Tibial nerve (tissue), 4 donors: ENCODE measurements around the gene GPR33. TPM values are rescaled to one million over a fixed set of nuclear protein-coding genes. Genes with fewer than 3 reads are reported as not detected.
"Not testable (repeated sequence)": the region's sequence is repeated elsewhere in the genome, so short reads cannot be mapped to it uniquely, and the experiment has no call there.

Source experiments
- DNase-seq, 2 donors: peaks; one replicate each; pipeline ENCODE4 v3.0.0-alpha.2; 2019; ENCODE audit warnings: low spot score in 2 of 2
- H3K27ac ChIP-seq, 4 donors: fragments of 200-600 bp; sonication (generic) in 3 of 4; one replicate each; pipeline ENCODE4 v1.5.1; 2017 to 2019; ENCODE audit warnings: mild to moderate bottlenecking in 1 of 4
- H3K27me3 ChIP-seq, 2 donors: fragments of 200-600 bp; sonication (generic) in 1 of 2; one replicate each; pipeline versions ENCODE4 v1.5.1 to v1.6.0; 2017 to 2019
- H3K36me3 ChIP-seq, 3 donors: fragments of 200-600 bp; sonication (generic); one replicate each; pipeline ENCODE4 v1.5.1; 2018 to 2019
- H3K4me1 ChIP-seq, 4 donors: fragments of 200-600 bp; sonication (generic) in 3 of 4; one replicate each; pipeline ENCODE4 v1.5.1; 2017 to 2019
- H3K4me3 ChIP-seq, 4 donors: fragments of 200-600 bp; sonication (generic) in 3 of 4; one replicate each; pipeline ENCODE4 v1.5.1; 2017 to 2019; ENCODE audit warnings: mild to moderate bottlenecking in 1 of 4, moderate library complexity in 1 of 4
- H3K9me3 ChIP-seq, 4 donors: fragments of 200-600 bp; sonication (generic) in 3 of 4; one replicate each; pipeline ENCODE4 v1.5.1; 2017 to 2019
- EP300 ChIP-seq, 2 donors: sonication (generic); formaldehyde crosslinking; IDR thresholded peaks; one replicate each; pipeline ENCODE4 v1.6.1; 2017; ENCODE audit warnings: antibody characterized with exemption in 2 of 2, mild to moderate bottlenecking in 1 of 2
- POLR2A ChIP-seq, 2 donors: fragments of 450-650 bp; IDR thresholded peaks; one replicate each; pipeline ENCODE4 v1.6.1; 2017; ENCODE audit warnings: antibody characterized with exemption in 2 of 2, mild to moderate bottlenecking in 2 of 2, moderate library complexity in 2 of 2
- WGBS, 2 donors: methylation state at CpG; one replicate each; pipeline ENCODE4 v1.1.5; 2018; 5-methylcytosine and 5-hydroxymethylcytosine counted together
- total RNA-seq, 4 donors: library from RNA; depleted of rRNA; stranded (reverse); fragments of >200 nt; gene quantifications; one replicate each; pipeline ENCODE4 v1.1.0, GENCODE V29; 2016
- TF ChIP-seq, protein P1 (sequence below), 5 experiments: fragments of 200-600 bp in 3 of 5; fragments of 450-650 bp in 2 of 5; sonication (generic) in 3 of 5; IDR thresholded peaks; one replicate each; pipeline ENCODE4 v1.5.1; 2016 to 2019; ENCODE audit warnings: antibody characterized with exemption in 5 of 5, mild to moderate bottlenecking in 3 of 5, moderate library complexity in 2 of 5

Gene GPR33
- total RNA-seq, 4 donors from 2014 or later, result not detected

DNA sequence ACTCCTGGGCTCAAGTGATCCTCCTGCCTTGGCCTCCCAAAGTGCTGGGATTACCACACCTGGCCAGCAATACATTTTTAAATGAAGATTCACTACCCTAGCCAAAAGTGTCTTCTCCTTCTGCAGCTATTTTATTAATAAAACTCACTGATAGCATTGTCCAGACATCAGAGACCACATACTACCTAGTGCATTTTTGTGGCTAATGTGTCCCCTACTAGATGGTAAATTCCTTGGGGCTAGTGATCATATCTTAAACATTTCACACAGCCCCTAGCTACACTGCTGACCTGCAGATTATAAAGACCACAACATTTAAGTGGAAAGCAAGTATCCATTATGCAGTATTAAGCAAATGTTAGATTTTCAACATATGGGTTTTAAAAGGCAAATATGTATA, 47.6 kb downstream of the GPR33 start:
- Histone ChIP-seq H3K27ac (no peak overlapping the region), H3K4me1 (peaks cover 0 to 24% (median 6%) of the 10 kb centered on the region in 4 donors), H3K27me3 (no peaks in the 10 kb centered on the region)

DNA sequence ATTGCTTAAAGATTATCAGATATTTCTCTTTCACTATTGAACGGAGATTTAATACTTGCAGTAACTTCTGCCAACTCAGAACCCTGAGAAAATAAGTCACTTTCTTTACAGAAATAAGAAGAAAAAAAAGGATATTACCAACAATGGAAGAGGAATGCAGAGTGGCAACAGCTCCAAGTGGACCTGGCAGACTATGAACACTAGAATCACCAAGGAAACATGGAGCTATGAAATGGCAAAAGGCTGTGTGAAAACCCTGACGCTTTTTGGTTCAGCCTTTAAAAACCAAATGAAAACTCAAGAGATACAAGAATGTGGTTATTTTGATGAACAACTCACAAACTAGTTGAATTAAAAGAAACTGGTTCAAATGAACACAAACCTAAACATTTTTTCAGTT, 48.3 kb downstream of the GPR33 start:
- no peaks in the 10 kb centered on the region for H3K9me3 ChIP-seq
- no peak for TF ChIP-seq EP300 (IDR thresholded peaks at IDR 0.05)
- TF ChIP-seq, protein P1, sequence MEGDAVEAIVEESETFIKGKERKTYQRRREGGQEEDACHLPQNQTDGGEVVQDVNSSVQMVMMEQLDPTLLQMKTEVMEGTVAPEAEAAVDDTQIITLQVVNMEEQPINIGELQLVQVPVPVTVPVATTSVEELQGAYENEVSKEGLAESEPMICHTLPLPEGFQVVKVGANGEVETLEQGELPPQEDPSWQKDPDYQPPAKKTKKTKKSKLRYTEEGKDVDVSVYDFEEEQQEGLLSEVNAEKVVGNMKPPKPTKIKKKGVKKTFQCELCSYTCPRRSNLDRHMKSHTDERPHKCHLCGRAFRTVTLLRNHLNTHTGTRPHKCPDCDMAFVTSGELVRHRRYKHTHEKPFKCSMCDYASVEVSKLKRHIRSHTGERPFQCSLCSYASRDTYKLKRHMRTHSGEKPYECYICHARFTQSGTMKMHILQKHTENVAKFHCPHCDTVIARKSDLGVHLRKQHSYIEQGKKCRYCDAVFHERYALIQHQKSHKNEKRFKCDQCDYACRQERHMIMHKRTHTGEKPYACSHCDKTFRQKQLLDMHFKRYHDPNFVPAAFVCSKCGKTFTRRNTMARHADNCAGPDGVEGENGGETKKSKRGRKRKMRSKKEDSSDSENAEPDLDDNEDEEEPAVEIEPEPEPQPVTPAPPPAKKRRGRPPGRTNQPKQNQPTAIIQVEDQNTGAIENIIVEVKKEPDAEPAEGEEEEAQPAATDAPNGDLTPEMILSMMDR (IDR thresholded peaks at IDR 0.05), result no peak
- no peak for TF ChIP-seq POLR2A (IDR thresholded peaks at IDR 0.05)
- no peak overlapping the region for H3K4me3 ChIP-seq
- DNase-seq, result no peak
- H3K27me3 ChIP-seq, result no peaks in the 10 kb centered on the region
- 44 to 56% methylated on average over 2 of the region's 2 CpGs for WGBS, 2 donors
- peaks cover 0 to 31% (median 6%) of the 10 kb centered on the region in 4 donors for H3K4me1 ChIP-seq
- H3K36me3 ChIP-seq, result no peaks in the 10 kb centered on the region
- H3K27ac ChIP-seq, result no peak overlapping the region

More for the DNA sequence above, 47.6 kb downstream of the GPR33 start:
- no peak overlapping the region for H3K4me3 ChIP-seq
- TF ChIP-seq, protein P1 (IDR thresholded peaks at IDR 0.05), result no peak
- TF ChIP-seq EP300 (IDR thresholded peaks at IDR 0.05) (no peak), POLR2A (IDR thresholded peaks at IDR 0.05) (no peak)
- H3K36me3 ChIP-seq, result peaks cover 0 to 3% (median 0%) of the 10 kb centered on the region in 3 donors
- H3K9me3 ChIP-seq, result no peaks in the 10 kb centered on the region
- DNase-seq, result no peak

DNA sequence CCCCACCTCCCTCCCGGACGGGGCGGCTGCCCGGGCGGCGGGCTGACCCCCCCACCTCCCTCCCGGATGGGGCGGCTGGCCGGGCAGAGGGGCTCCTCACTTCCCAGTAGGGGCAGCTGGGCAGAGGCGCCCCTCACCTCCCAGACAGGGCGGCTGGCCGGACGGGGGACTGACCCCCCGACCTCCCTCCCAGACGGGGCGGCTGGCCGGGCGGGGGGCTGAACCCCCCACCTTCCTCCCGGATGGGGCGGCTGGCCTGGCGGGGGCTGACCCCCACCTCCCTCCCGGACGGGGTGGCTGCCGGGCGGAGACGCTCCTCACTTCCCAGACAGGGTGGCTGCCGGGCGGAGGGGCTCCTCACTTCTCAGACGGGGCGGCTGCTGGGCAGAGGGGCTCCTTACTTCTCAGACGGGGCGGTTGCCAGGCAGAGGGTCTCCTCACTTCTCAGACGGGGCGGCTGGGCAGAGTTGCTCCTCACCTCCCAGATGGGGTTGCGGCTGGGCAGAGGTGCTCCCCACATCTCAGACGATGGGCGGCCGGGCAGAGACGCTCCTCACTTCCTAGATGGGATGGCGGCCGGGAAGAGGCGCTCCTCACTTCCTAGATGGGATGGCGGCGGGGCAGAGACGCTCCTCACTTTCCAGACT, 50.7 kb downstream of the GPR33 start:
- WGBS, 2 donors, result 94% methylated on average over 12 of the region's 45 CpGs; no CpG with 5 or more reads in 1 of the 2 donors
- H3K36me3 ChIP-seq, DNase-seq, H3K27ac ChIP-seq, H3K9me3 ChIP-seq, H3K4me3 ChIP-seq, H3K27me3 ChIP-seq: not testable (repeated sequence)
- peaks cover 0 to 27% (median 4%) of the 10 kb centered on the region in 4 donors for H3K4me1 ChIP-seq

DNA sequence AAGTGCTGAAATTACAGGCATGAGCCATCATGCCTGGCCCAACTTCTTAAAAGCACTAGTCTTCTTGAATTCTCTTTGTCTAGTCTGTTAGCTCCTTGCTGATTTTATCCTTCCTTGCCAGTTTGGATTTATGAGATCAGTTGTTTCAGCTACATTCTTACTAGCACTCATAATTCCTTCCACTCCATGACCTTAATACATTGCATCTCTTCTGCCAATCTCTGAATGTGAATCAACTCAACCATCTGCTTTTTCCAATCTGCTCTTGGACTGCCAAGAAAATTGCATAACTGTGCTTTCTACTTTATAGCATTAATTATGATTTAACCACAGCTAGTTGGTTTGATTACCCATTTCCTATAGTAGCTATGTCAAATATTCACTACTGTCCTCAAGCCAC, 52.6 kb downstream of the GPR33 start:
- peaks cover 0 to 11% (median 0%) of the 10 kb centered on the region in 3 donors for H3K36me3 ChIP-seq

More for the DNA sequence above, 52.6 kb downstream of the GPR33 start:
- peaks cover 0 to 9% (median 0%) of the 10 kb centered on the region in 4 donors for H3K9me3 ChIP-seq
- TF ChIP-seq EP300 (IDR thresholded peaks at IDR 0.05) (peak in 1 of 2 donors; percentile 67), POLR2A (IDR thresholded peaks at IDR 0.05) (no peak)
- DNase-seq, result no peak
- peaks cover 0 to 15% (median 0%) of the 10 kb centered on the region in 4 donors for H3K4me1 ChIP-seq
- H3K4me3 ChIP-seq, result no peak overlapping the region
- no peaks in the 10 kb centered on the region for H3K27me3 ChIP-seq
- H3K27ac ChIP-seq, result peak overlapping the region in 2 of 4 donors; percentile 37 to 40

Other genes starting within 250 kb of the GPR33 start
- 10 to 100 TPM; 22.9 to 32.0 (median 25.8) TPM for gene HEATR5A, start 67.5 kb downstream of the GPR33 start, total RNA-seq
- 10 to 100 TPM; 40.0 to 63.4 (median 47.4) TPM for gene DTD2, start 30.5 kb downstream of the GPR33 start, total RNA-seq
- 10 to 100 TPM; 10.3 to 38.2 (median 13.4) TPM for gene NUBPL, start 73.4 kb upstream of the GPR33 start, total RNA-seq